Colonic mucosa (tissue), 4 donors: ENCODE measurements around the gene C1orf116. TPM values are rescaled to one million over a fixed set of nuclear protein-coding genes. Genes with fewer than 3 reads are reported as not detected.

Experiments
- DNase-seq: peaks from one replicate; pipeline ENCODE4 v3.0.0-alpha.2; 2020
- H3K27ac ChIP-seq: fragments of 200-600 bp; one replicate; pipeline ENCODE4 v1.8.0; 2021
- H3K27me3 ChIP-seq: fragments of 200-600 bp; one replicate; pipeline ENCODE4 v1.8.0; 2021
- H3K36me3 ChIP-seq: fragments of 200-600 bp; one replicate; pipeline ENCODE4 v1.8.0; 2021
- H3K4me1 ChIP-seq: fragments of 200-600 bp; one replicate; pipeline ENCODE4 v1.8.0; 2021; ENCODE audit warnings: mild to moderate bottlenecking
- H3K4me3 ChIP-seq: fragments of 200-600 bp; one replicate; pipeline ENCODE4 v1.8.0; 2021
- H3K9ac ChIP-seq, 2 donors: one replicate each; pipeline ENCODE4 v1.7.0; 2013; ENCODE audit warnings: control low read depth in 2 of 2, low read depth in 2 of 2, low read length in 2 of 2
- H3K9me3 ChIP-seq: fragments of 200-600 bp; one replicate; pipeline ENCODE4 v1.8.0; 2021
- CTCF ChIP-seq: fragments of 200-600 bp; IDR thresholded peaks from one replicate; pipeline ENCODE4 v1.8.0; 2022; ENCODE audit warnings: antibody characterized with exemption, mild to moderate bottlenecking
- intact Hi-C: fragments of 100-400 bp; cut with DNase I; formaldehyde crosslinking; loops from one replicate; pipeline ENCODE4 v1.14.1; 2022
- total RNA-seq, 2 donors: library from RNA; stranded (reverse); fragmentation: NEBNext Ultra II Directional in 1 of 2; extraction: Animal tissue kit (Norgen Biotek cat#: 25700) in 1 of 2; gene quantifications; one replicate each; pipeline ENCODE4 v1.2.1, GENCODE V29; 2021
- donor health status: healthy.
- donor health status: DM: no; HTN: no; CAD: no.
- donor health status: DM: no; HTN: no; CAD: no.

Gene C1orf116
- total RNA-seq, 2 donors from 2014 or later: 12.0 to 25.5 TPM

DNA sequence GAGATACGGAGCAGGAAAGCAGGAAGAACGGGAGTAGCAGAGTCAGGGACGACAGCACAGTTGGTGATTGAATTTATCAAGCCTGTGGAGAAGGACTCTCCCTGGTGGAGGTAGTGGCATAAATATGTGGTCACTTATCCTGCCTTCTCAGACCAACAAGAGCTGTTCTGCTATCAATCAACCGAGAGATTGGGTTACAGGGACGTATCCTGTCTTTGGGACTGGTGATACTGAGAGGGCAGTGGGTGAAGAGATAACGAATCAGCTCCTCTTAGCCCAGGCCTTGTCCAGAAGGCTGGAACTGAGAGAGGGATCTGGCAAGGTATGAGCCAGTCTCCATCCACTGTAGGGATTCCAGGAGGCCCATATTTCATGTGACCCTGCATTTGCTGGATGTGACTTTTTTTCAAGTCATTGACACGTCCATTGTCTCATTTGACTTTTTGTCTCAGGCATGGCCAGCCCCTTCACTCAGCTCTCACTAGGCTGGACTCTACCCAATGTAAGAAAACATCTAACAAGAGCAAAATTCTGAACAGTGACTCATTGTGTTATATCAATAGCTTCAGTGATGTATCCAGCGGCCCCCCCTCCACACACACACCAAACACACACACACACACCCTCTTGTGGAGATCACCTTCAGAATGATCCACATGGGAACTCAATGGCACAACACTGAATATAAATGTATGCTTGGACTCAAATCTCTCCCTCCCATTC is 11.3 kb downstream of the C1orf116 start:
- Histone ChIP-seq H3K4me1 (no peaks in the 10 kb centered on the region), H3K27ac (no peak overlapping the region), H3K9ac (peak overlapping the region in 1 of 2 donors; percentile 13), H3K4me3 (no peak overlapping the region), H3K9me3 (no peaks in the 10 kb centered on the region), H3K27me3 (no peaks in the 10 kb centered on the region), H3K36me3 (no peaks in the 10 kb centered on the region)
- DNase-seq: no peak
- intact Hi-C loops: no loop called here
- no peak for TF ChIP-seq CTCF

DNA sequence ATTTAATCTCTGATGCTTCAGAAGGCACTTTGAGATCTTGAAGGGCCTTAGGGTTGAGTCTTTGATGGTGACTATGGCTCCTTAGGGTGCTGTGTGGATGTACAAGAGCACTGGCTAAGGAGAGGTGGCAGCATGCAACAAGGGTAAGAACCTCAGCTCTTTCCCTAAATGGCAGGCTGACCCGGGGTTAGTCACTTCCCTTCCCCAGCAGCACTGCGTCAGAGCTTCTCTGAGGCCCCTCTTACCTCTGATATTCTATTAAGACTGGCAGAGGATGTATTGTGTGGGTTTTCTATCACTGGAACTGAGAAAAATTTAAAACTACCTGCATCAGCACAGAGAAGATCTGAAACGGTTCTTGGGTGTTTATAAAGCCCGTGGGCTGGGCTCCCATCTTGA is 11.8 kb downstream of the C1orf116 start:
- no peaks in the 10 kb centered on the region for H3K36me3 ChIP-seq
- intact Hi-C loops: no loop called here
- H3K27ac ChIP-seq: no peak overlapping the region
- H3K9ac ChIP-seq: peak overlapping the region in 1 of 2 donors; percentile 13
- TF ChIP-seq CTCF: no peak
- no peak for DNase-seq
- H3K9me3 ChIP-seq: no peaks in the 10 kb centered on the region
- no peaks in the 10 kb centered on the region for H3K27me3 ChIP-seq
- no peak overlapping the region for H3K4me3 ChIP-seq
- no peaks in the 10 kb centered on the region for H3K4me1 ChIP-seq

DNA sequence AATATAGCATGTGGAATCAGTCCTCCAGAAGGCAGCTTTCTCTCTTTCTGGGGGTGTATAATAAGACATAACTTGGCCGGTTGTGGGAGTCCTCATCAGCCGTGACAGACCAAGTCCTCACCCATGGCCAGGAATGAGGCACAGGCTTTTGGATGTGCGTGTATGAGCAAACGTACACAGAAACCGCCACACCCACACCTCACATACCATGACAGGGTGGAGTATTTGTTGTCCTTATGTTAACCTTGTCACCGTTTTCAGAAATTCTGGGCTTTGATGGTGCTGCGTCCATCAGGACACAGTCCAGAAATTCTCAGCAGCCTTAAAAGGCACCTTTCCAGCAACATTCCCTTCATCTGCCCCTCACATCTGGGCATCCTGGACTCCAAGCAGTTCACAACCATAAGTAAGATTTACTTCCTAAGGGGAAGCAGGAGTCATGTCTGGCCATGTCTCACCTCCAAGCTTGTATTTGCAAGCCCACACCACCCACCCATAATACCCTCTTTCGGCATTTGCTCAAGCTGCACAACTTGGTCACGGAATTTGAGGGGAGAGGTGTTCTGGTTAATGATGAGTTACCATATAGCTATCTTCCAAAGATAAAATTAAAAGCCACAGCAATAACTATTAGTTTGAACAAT is 12.4 kb downstream of the C1orf116 start:
- no peaks in the 10 kb centered on the region for H3K27me3 ChIP-seq
- intact Hi-C loops: no loop called here
- no peaks in the 10 kb centered on the region for H3K36me3 ChIP-seq
- no peaks in the 10 kb centered on the region for H3K9me3 ChIP-seq
- no peak overlapping the region for H3K4me3 ChIP-seq
- DNase-seq: peak; percentile 72
- no peaks in the 10 kb centered on the region for H3K4me1 ChIP-seq
- peak overlapping the region in 1 of 2 donors; percentile 13 for H3K9ac ChIP-seq
- no peak for TF ChIP-seq CTCF
- H3K27ac ChIP-seq: no peak overlapping the region

DNA sequence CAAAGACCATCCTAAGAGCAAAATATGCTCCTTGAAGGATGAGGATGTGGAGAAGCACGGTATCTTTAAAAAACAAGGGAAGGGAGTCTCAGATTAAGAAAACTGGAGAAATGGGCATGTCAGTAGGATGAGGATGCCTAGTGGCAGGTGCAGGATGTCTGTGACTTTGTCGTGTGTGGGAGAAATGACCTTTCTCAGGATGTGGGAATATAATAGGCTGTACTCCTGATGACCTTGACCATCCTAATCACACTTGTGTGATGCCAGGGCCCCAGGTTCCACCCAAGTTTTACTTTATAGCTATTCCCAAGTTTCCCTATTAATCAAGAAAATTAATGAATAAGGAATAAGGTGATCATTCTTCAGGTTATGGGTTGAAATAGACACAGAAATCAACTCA is 12.9 kb downstream of the C1orf116 start:
- Histone ChIP-seq H3K9ac (peak overlapping the region in 1 of 2 donors; percentile 13), H3K4me1 (no peaks in the 10 kb centered on the region), H3K4me3 (no peak overlapping the region), H3K27me3 (no peaks in the 10 kb centered on the region), H3K9me3 (no peaks in the 10 kb centered on the region), H3K36me3 (no peaks in the 10 kb centered on the region), H3K27ac (no peak overlapping the region)
- TF ChIP-seq CTCF: no peak
- intact Hi-C loops: no loop called here
- no peak for DNase-seq

- Histone ChIP-seq H3K27me3 (no peaks in the 10 kb centered on the region), H3K4me3 (no peak overlapping the region), H3K27ac (no peak overlapping the region), H3K36me3 (no peaks in the 10 kb centered on the region), H3K9ac (no peak overlapping the region), H3K9me3 (no peaks in the 10 kb centered on the region), H3K4me1 (no peaks in the 10 kb centered on the region)
- intact Hi-C loops: no loop called here
- DNase-seq: no peak
- TF ChIP-seq CTCF: no peak
These were observed 13.4 kb downstream of the C1orf116 start for GRCh38 chr1:207019161-207019560.
